NB4 (cell line): ENCODE data around the gene EFL1.
"Not testable (repeated sequence)": the region's sequence is repeated elsewhere in the genome, so short reads cannot be mapped to it uniquely, and the experiment has no call there.

Source experiments
- DNase-seq: peaks from one replicate; pipeline ENCODE4 v3.0.0; 2010; ENCODE audit warnings: low read depth
- H3K4me3 ChIP-seq: one replicate; pipeline ENCODE4 v1.5.1; 2011; ENCODE audit warnings: mild to moderate bottlenecking, low read depth, low read length, moderate library complexity
- CTCF ChIP-seq: IDR thresholded peaks from one replicate; pipeline ENCODE4 v1.5.1; 2012; ENCODE audit warnings: low read depth, low read length
- MYC ChIP-seq: IDR thresholded peaks from 2 replicates; pipeline ENCODE4 v1.6.1; 2011; ENCODE audit warnings: low read depth, low read length
- POLR2A ChIP-seq: IDR thresholded peaks from 2 replicates; pipeline ENCODE4 v1.6.1; 2011; ENCODE audit warnings: mild to moderate bottlenecking; ENCODE audit not compliant: insufficient read length; ENCODE audit errors: extremely low read depth
- TF ChIP-seq, protein P1 (sequence below): IDR thresholded peaks from 2 replicates; pipeline ENCODE4 v1.6.1; 2011; ENCODE audit warnings: low read depth, low read length

The EFL1 gene

GRCh38 chr15:82275410-82275809 is 12.9 kb upstream of the EFL1 start:
- TF ChIP-seq CTCF (no peak), MYC (no peak), POLR2A (no peak)
- TF ChIP-seq, protein P1, sequence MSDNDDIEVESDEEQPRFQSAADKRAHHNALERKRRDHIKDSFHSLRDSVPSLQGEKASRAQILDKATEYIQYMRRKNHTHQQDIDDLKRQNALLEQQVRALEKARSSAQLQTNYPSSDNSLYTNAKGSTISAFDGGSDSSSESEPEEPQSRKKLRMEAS, result no peak
- no peak overlapping the region for H3K4me3 ChIP-seq
- DNase-seq, result no peak

DNA sequence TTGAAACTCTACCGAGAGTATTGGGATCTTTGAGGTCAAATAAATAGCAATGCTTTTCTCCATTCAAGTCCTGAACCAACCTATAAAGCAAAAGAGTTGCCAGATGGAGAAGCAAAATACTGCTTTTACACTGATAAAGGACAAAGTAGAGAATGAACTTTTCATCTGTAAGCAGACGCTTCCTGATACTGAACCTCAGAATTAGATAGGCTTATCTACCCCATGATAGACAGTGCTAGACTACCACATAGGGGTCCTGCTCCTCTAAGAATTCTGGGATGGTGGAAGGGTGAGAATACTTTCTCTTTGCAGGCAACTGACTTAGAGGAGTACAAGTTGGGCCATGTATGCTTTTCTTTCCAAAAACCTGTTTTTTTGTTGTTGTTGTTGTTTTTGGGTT is 9.6 kb upstream of the EFL1 start:
- no peak for DNase-seq
- TF ChIP-seq, protein P1, result no peak
- no peak for TF ChIP-seq CTCF
- no peak for TF ChIP-seq POLR2A
- no peak for TF ChIP-seq MYC
- no peak overlapping the region for H3K4me3 ChIP-seq

DNA sequence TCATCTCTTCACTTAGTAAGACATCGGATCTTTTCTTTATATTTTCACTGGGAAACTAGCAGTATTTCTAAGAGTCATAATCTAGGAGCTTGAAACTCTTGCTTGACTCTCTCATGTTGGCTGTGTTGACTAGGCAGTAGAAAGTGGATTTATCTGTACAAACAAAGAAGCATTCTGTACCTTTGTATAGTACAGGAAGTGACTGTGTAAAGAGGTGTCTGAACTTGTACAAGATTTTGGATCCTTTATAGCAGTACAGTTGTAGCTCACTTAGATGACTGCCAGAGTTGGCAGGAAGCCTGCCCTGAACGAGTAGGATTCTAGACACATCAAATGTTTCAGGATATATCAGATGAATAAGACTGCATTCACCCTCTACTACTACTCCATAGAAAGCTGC is 5.9 kb upstream of the EFL1 start:
- DNase-seq, result not testable (repeated sequence)

DNA sequence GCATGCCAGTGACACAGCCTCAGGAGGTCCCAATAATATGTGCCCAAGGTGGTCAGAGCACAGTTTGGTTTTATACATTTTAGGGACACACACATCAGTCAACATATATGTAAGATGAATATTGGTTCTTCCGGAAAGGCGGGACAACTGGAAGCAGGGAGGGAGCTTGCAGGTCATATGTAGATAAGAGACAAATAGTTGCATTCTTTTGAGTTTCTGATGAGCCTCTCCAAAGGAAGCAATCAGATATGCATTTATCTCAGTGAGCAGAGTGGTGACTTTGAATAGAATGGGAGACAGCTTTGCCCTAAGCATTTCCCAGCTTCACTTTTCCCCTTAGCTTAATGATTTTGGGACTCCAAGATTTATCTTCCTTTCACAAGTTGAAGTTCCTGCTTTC is 4.6 kb upstream of the EFL1 start:
- DNase-seq, H3K4me3 ChIP-seq: not testable (repeated sequence)

More for the DNA sequence above, 5.9 kb upstream of the EFL1 start:
- not testable (repeated sequence) for H3K4me3 ChIP-seq

DNA sequence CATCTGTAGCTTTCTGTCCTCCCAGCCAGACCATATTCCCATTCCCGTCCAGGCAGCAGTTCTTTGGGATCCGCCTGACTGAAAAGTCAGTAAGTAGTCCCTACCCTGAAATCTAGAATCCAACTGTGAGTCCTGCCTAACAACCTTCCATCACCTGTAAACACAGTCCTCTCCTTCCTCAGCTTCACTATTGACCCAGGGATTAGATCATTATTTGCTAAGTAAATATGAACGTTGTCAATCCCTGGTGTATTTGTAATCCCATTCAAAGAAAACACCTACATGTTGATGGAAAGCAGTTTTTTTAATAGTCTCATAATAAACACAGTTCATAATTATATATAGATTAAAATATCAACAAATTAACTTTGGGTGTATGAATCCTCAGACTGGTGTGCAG is 816 bp upstream of the EFL1 start:
- DNase-seq, result no peak
- H3K4me3 ChIP-seq, result peak overlapping the region; percentile 81
- no peak for TF ChIP-seq MYC
- TF ChIP-seq POLR2A, result no peak
- no peak for TF ChIP-seq CTCF
- TF ChIP-seq, protein P1, result no peak

DNA sequence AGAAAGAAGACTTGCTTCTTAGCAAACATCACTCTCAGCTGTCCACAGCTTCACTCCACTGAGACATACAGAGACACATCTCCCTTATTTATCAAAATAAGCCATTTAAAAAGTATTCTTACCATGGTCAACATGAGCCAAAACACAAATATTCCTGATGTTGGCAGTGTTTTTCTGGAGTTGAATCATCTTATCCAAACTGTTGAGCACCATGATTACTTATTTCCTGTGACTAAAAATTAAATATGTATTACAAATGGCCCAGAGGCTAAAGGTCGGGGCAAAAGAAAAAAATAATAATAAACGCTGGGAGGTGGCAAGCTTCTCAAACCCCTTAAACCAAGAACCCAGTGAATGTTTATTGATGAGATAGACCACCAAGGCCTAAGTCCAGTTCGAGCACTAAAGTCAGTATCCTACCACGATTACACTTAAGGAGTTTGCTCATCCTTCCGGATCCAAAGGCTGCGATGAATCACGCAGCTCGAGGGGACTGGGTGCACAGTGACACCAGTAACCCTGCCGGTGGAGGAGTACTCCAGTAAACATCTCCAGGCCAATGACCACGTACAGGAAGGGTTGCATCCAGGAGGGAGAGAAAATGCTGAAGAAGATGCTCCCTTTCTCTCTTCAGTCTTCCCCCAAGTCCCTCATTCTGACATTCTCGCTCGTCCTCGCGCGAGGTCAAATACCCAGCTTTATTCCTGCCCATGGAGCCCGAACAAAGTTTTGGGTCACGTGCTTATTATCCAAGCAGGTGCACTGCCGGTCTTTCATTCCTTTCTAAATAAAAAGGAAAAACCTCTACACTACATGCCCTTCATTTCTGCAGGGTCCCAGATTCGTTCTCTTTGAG is 740 bp downstream of the EFL1 start:
- DNase-seq, result peak; percentile 76
- peak overlapping the region; percentile 81 for H3K4me3 ChIP-seq
- TF ChIP-seq, protein P1, result peak; percentile 78
- 0 out of 2 replicates have a peak, but pooled peaks have one; percentile 37 for TF ChIP-seq MYC

DNA sequence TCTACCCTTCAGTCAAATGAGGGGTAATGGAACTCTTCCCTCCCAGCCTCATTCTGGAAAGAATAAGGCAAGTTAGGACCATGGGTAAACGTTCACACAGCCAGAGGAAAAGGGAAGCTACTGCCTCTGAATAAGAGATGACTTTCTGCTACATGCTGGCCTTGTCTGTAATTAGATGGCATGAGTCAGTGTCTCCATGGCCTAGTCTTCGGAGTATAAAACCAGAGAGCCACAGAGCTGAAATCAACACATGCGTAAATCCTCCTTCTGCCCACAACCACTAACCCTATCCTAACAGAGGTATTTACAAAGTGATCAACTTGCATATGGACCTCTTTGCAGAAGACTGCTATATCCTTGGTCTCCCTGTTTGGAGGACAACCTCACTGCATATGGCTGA is 14.3 kb downstream of the EFL1 start:
- not testable (repeated sequence) for H3K4me3 ChIP-seq, DNase-seq

DNA sequence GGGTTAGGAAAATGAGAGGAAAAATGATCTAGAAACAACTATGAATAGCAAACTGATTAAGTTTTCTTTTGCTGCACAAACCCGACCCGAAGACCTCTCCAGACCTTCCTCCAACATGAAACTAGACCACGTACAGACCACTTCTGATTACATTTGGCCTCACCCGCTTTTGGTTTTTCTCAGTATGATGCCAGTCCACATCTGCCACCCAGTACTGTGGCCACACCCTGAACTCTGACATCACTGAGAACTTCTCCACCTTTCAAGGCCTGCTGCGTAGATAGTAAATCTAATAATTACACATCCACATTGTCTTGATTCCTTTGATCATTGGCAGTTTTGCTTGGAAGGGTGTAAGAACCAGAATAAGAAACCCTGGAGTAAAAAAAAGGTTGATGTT is 16.6 kb downstream of the EFL1 start:
- not testable (repeated sequence) for DNase-seq, H3K4me3 ChIP-seq

DNA sequence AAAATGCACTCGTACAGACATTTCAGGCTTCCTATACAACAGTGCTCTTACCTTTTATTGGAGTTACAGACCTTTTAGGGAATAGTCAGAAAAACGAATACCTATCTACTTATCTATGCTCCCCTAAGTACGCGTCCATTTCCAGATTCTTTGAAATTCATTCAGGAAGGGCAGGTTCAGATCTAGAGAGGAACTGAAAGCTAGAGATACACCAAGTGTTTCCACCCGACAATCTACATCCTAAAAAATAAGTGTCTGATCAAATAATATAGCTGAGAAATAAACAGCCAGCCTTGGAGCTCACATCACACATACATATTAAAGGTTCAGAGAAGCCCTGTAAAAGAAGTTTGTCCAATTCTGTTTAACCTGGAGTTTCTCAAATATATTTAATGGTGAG is 18.9 kb downstream of the EFL1 start:
- not testable (repeated sequence) for H3K4me3 ChIP-seq, DNase-seq

- H3K4me3 ChIP-seq, DNase-seq: not testable (repeated sequence)
Observed at GRCh38 chr15:82241836-82242499, 20.6 kb downstream of the EFL1 start.
